Measurements from ENCODE around the gene ART4.

The ART4 gene

GRCh38 chr12:14795028-14795448, 48.3 kb downstream of the ART4 start:
- no peaks in the 10 kb centered on the region for H4K20me1 ChIP-seq (ENCODE audit: insufficient read depth, low read length)
- no peaks in the 10 kb centered on the region for H3K9me2 ChIP-seq (ENCODE audit: low read depth, low read length)
- TF ChIP-seq CTCF (IDR thresholded peaks at IDR 0.05; ENCODE audit: low read length) = no peak
- TF ChIP-seq EZH2 (IDR thresholded peaks at IDR 0.05; ENCODE audit: borderline replicate concordance, low read length) = no peak
- H3K36me3 ChIP-seq (ENCODE audit: insufficient read depth, low read length) = peaks cover 92% of the 10 kb centered on the region
- H3F3A ChIP-seq (ENCODE audit: insufficient read depth, low read length) = no peaks in the 10 kb centered on the region
- H3K27me3 ChIP-seq (ENCODE audit: insufficient read depth, low read length) = no peaks in the 10 kb centered on the region
- H3K4me3 ChIP-seq (ENCODE audit: low read depth, low read length, poor library complexity, severe bottlenecking) = no peak overlapping the region
- H3K4me1 ChIP-seq (ENCODE audit: insufficient read depth, low read length, severe bottlenecking) = no peaks in the 10 kb centered on the region
- H3K79me2 ChIP-seq (ENCODE audit: insufficient read depth, low read length) = peaks cover 6% of the 10 kb centered on the region; the same call in 1 of the 2 replicates
- H3K9me3 ChIP-seq (ENCODE audit: low read length) = no peaks in the 10 kb centered on the region
- no peak overlapping the region for H3K4me2 ChIP-seq (ENCODE audit: low read length)
- H2AFZ ChIP-seq (ENCODE audit: low read length) = no peak overlapping the region
- H3K9ac ChIP-seq (ENCODE audit: low read length) = no peak overlapping the region
- H3K27ac ChIP-seq (ENCODE audit: low read depth, low read length, poor library complexity, severe bottlenecking) = no peak overlapping the region

DNA sequence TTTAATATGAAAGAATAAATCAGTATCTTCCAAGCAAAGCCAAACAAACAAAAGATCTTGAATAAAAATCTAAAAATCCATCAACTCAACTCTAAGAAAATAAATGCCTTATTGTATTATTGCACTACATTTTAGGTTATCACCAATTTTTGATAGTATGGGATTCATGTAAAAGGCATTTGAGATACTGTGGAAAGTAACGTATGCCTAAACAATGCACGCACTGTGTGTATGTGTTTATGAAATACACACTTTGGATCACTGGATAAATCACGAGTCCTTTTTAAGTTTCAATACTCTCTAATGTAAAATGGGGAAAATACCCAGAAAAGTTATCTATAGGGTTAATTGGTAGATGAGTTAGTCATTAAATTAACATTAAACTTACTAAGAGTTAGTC, 57.8 kb downstream of the ART4 start:
- Histone ChIP-seq H3K36me3 (ENCODE audit: insufficient read depth, low read length) (peaks cover 57% of the 10 kb centered on the region), H3K9ac (ENCODE audit: low read length) (no peak overlapping the region), H3K27me3 (ENCODE audit: insufficient read depth, low read length) (no peaks in the 10 kb centered on the region), H2AFZ (ENCODE audit: low read length) (no peak overlapping the region), H4K20me1 (ENCODE audit: insufficient read depth, low read length) (no peaks in the 10 kb centered on the region), H3K79me2 (ENCODE audit: insufficient read depth, low read length) (no peaks in the 10 kb centered on the region), H3K27ac (ENCODE audit: low read depth, low read length, poor library complexity, severe bottlenecking) (no peak overlapping the region), H3K9me2 (ENCODE audit: low read depth, low read length) (no peaks in the 10 kb centered on the region), H3K4me1 (ENCODE audit: insufficient read depth, low read length, severe bottlenecking) (peaks cover 5% of the 10 kb centered on the region), H3K4me2 (ENCODE audit: low read length) (no peak overlapping the region), H3K4me3 (ENCODE audit: low read depth, low read length, poor library complexity, severe bottlenecking) (no peak overlapping the region), H3K9me3 (ENCODE audit: low read length) (no peaks in the 10 kb centered on the region), H3F3A (ENCODE audit: insufficient read depth, low read length) (no peaks in the 10 kb centered on the region; the same call in 1 of the 2 replicates)
- TF ChIP-seq CTCF (IDR thresholded peaks at IDR 0.05; ENCODE audit: low read length) (no peak), EZH2 (IDR thresholded peaks at IDR 0.05; ENCODE audit: borderline replicate concordance, low read length) (no peak)

DNA sequence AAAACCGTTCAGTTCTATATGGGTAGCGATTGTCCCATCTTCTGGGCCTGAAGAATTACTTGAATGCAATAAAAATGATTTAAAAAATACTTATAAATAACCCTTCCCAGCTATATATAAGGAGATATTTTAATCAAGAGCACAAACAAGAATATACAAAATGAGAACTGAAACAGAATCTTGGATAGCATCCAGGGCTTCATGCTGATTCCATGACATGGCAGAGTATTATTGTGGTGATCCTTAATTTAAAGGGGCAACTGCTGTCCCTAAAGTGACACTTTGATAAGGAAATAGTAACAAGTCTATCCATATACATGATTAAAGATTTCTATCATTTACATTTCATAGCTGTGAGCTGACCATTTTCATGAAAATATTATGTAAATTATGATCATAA, 58.9 kb downstream of the ART4 start:
- no peak overlapping the region for H3K27ac ChIP-seq (ENCODE audit: low read depth, low read length, poor library complexity, severe bottlenecking)
- no peak overlapping the region for H3K9ac ChIP-seq (ENCODE audit: low read length)
- no peaks in the 10 kb centered on the region for H3K9me3 ChIP-seq (ENCODE audit: low read length)
- no peak overlapping the region for H3K4me3 ChIP-seq (ENCODE audit: low read depth, low read length, poor library complexity, severe bottlenecking)
- no peak for TF ChIP-seq EZH2 (IDR thresholded peaks at IDR 0.05; ENCODE audit: borderline replicate concordance, low read length)
- no peak for TF ChIP-seq CTCF (IDR thresholded peaks at IDR 0.05; ENCODE audit: low read length)
- H4K20me1 ChIP-seq (ENCODE audit: insufficient read depth, low read length) = no peaks in the 10 kb centered on the region
- no peaks in the 10 kb centered on the region; the same call in 1 of the 2 replicates for H3F3A ChIP-seq (ENCODE audit: insufficient read depth, low read length)
- H2AFZ ChIP-seq (ENCODE audit: low read length) = no peak overlapping the region
- H3K4me2 ChIP-seq (ENCODE audit: low read length) = no peak overlapping the region
- peaks cover 11% of the 10 kb centered on the region for H3K4me1 ChIP-seq (ENCODE audit: insufficient read depth, low read length, severe bottlenecking)
- H3K36me3 ChIP-seq (ENCODE audit: insufficient read depth, low read length) = peaks cover 46% of the 10 kb centered on the region
- H3K27me3 ChIP-seq (ENCODE audit: insufficient read depth, low read length) = no peaks in the 10 kb centered on the region
- no peaks in the 10 kb centered on the region for H3K9me2 ChIP-seq (ENCODE audit: low read depth, low read length)
- no peaks in the 10 kb centered on the region for H3K79me2 ChIP-seq (ENCODE audit: insufficient read depth, low read length)
